Neural cell (in vitro differentiated cells): Measurements from ENCODE around the gene LPIN1.

Experiments
- EP300 ChIP-seq: fragments of 450-650 bp; conservative IDR thresholded peaks from 2 replicates; pipeline ENCODE4 v1.6.1; 2014; ENCODE audit warnings: antibody characterized with exemption, mild to moderate bottlenecking, moderate library complexity; ENCODE audit not compliant: poor library complexity, severe bottlenecking
- EZH2 ChIP-seq: fragments of 200-600, 300-800 bp; shearing (Covaris generic), sonication (generic); IDR thresholded peaks from 2 replicates; pipeline ENCODE4 v1.6.1; 2014; ENCODE audit warnings: antibody characterized with exemption, low read length, borderline replicate concordance, mild to moderate bottlenecking; ENCODE audit not compliant: insufficient read depth, poor library complexity, severe bottlenecking
- MXI1 ChIP-seq: fragments of 450-650 bp; conservative IDR thresholded peaks from 2 replicates; pipeline ENCODE4 v1.6.1; 2014; ENCODE audit warnings: antibody characterized with exemption, mild to moderate bottlenecking; ENCODE audit not compliant: poor library complexity, severe bottlenecking
- POLR2AphosphoS5 ChIP-seq: IDR thresholded peaks from 2 replicates; pipeline ENCODE4 v1.6.1; 2012
- RAD21 ChIP-seq: fragments of 450-650 bp; conservative IDR thresholded peaks from 2 replicates; pipeline ENCODE4 v1.6.1; 2014; ENCODE audit warnings: antibody characterized with exemption, mild to moderate bottlenecking, moderate library complexity
- TAF1 ChIP-seq: IDR thresholded peaks from 2 replicates; pipeline ENCODE4 v1.6.1; 2012; ENCODE audit warnings: low read depth
- TF ChIP-seq, protein P1 (sequence below): fragments of 450-650 bp; IDR thresholded peaks from 2 replicates; pipeline ENCODE4 v1.5.1; 2014; ENCODE audit warnings: antibody characterized with exemption, mild to moderate bottlenecking, moderate library complexity; ENCODE audit not compliant: poor library complexity, severe bottlenecking
- TF ChIP-seq, protein P2 (sequence below): IDR thresholded peaks from 2 replicates; pipeline ENCODE4 v1.6.1; 2012; ENCODE audit warnings: borderline replicate concordance

- TF ChIP-seq, protein P1, sequence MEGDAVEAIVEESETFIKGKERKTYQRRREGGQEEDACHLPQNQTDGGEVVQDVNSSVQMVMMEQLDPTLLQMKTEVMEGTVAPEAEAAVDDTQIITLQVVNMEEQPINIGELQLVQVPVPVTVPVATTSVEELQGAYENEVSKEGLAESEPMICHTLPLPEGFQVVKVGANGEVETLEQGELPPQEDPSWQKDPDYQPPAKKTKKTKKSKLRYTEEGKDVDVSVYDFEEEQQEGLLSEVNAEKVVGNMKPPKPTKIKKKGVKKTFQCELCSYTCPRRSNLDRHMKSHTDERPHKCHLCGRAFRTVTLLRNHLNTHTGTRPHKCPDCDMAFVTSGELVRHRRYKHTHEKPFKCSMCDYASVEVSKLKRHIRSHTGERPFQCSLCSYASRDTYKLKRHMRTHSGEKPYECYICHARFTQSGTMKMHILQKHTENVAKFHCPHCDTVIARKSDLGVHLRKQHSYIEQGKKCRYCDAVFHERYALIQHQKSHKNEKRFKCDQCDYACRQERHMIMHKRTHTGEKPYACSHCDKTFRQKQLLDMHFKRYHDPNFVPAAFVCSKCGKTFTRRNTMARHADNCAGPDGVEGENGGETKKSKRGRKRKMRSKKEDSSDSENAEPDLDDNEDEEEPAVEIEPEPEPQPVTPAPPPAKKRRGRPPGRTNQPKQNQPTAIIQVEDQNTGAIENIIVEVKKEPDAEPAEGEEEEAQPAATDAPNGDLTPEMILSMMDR, result no peak
- no peak for TF ChIP-seq POLR2AphosphoS5
- no peak for TF ChIP-seq TAF1
- no peak for TF ChIP-seq EZH2
- TF ChIP-seq, protein P2, sequence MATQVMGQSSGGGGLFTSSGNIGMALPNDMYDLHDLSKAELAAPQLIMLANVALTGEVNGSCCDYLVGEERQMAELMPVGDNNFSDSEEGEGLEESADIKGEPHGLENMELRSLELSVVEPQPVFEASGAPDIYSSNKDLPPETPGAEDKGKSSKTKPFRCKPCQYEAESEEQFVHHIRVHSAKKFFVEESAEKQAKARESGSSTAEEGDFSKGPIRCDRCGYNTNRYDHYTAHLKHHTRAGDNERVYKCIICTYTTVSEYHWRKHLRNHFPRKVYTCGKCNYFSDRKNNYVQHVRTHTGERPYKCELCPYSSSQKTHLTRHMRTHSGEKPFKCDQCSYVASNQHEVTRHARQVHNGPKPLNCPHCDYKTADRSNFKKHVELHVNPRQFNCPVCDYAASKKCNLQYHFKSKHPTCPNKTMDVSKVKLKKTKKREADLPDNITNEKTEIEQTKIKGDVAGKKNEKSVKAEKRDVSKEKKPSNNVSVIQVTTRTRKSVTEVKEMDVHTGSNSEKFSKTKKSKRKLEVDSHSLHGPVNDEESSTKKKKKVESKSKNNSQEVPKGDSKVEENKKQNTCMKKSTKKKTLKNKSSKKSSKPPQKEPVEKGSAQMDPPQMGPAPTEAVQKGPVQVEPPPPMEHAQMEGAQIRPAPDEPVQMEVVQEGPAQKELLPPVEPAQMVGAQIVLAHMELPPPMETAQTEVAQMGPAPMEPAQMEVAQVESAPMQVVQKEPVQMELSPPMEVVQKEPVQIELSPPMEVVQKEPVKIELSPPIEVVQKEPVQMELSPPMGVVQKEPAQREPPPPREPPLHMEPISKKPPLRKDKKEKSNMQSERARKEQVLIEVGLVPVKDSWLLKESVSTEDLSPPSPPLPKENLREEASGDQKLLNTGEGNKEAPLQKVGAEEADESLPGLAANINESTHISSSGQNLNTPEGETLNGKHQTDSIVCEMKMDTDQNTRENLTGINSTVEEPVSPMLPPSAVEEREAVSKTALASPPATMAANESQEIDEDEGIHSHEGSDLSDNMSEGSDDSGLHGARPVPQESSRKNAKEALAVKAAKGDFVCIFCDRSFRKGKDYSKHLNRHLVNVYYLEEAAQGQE, result no peak
- no peak for TF ChIP-seq EP300
- TF ChIP-seq RAD21, result no peak
- no peak for TF ChIP-seq MXI1
Observed at GRCh38 chr2:11761259-11761658, 14.8 kb downstream of the LPIN1 start.
